ENCODE measurements around the gene GDF9. TPM values are rescaled to one million over a fixed set of nuclear protein-coding genes. Genes with fewer than 3 reads are reported as not detected.
A peak's percentile ranks its signal among the peaks of the same experiment; 100 is the strongest.

The GDF9 gene
- total and polyA plus RNA-seq, 10 of the 15 experiments (the other 5 are each of a cell fraction or from before 2014, with no cell fraction given) = 0.11 to 1.5 (median 0.34) TPM

- TF ChIP-seq, protein P1, sequence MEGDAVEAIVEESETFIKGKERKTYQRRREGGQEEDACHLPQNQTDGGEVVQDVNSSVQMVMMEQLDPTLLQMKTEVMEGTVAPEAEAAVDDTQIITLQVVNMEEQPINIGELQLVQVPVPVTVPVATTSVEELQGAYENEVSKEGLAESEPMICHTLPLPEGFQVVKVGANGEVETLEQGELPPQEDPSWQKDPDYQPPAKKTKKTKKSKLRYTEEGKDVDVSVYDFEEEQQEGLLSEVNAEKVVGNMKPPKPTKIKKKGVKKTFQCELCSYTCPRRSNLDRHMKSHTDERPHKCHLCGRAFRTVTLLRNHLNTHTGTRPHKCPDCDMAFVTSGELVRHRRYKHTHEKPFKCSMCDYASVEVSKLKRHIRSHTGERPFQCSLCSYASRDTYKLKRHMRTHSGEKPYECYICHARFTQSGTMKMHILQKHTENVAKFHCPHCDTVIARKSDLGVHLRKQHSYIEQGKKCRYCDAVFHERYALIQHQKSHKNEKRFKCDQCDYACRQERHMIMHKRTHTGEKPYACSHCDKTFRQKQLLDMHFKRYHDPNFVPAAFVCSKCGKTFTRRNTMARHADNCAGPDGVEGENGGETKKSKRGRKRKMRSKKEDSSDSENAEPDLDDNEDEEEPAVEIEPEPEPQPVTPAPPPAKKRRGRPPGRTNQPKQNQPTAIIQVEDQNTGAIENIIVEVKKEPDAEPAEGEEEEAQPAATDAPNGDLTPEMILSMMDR (IDR thresholded peaks at IDR 0.05 in 2 of 3, conservative IDR thresholded peaks at IDR 0.05 in 1 of 3; ENCODE audit: control insufficient read depth in 2 of 3, extremely low read depth in 1 of 3, insufficient read depth in 1 of 3, low read depth in 3 of 3, low read length in 3 of 3) = 0 out of 6 replicates have a peak, but pooled peaks of 1 of the 3 experiments have one; percentile 3
- TF ChIP-seq TBL1XR1 (IDR thresholded peaks at IDR 0.05; ENCODE audit: low read depth, low read length) = no peak
These were observed 41.0 kb downstream of the GDF9 start (continued) for GRCh38 chr5:132825033-132825833.

- intact Hi-C loops (cut with micrococcal nuclease; ENCODE audit: unreplicated experiment) = loop anchor here (5.0 kb wide), 2 partner anchors 87 to 232 kb away; partner anchors contain the start of gene KIF3A
- H3K27me3 ChIP-seq (replicated peaks in 1 of 2; ENCODE audit: control insufficient read depth in 2 of 2, insufficient read depth in 2 of 2, low read length in 1 of 2) = peaks cover 0 to 2% of the 10 kb centered on the region in 2 experiments; a peak in 3 of 4 replicates
- no peak for TF ChIP-seq ASH2L (IDR thresholded peaks at IDR 0.05; ENCODE audit: borderline replicate concordance, low read depth)
- no peak for TF ChIP-seq CBFB (IDR thresholded peaks at IDR 0.05; ENCODE audit: low read depth)
- TF ChIP-seq, protein P2, sequence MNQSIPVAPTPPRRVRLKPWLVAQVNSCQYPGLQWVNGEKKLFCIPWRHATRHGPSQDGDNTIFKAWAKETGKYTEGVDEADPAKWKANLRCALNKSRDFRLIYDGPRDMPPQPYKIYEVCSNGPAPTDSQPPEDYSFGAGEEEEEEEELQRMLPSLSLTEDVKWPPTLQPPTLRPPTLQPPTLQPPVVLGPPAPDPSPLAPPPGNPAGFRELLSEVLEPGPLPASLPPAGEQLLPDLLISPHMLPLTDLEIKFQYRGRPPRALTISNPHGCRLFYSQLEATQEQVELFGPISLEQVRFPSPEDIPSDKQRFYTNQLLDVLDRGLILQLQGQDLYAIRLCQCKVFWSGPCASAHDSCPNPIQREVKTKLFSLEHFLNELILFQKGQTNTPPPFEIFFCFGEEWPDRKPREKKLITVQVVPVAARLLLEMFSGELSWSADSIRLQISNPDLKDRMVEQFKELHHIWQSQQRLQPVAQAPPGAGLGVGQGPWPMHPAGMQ (IDR thresholded peaks at IDR 0.05; ENCODE audit: borderline replicate concordance) = no peak
- no peak for TF ChIP-seq TCF3 (IDR thresholded peaks at IDR 0.05; ENCODE audit: borderline replicate concordance, insufficient read depth, low read depth, low read length)
- no peak for TF ChIP-seq ZNF592 (IDR thresholded peaks at IDR 0.05)
- TF ChIP-seq YBX1 (IDR thresholded peaks at IDR 0.05) = no peak
- TF ChIP-seq RBBP5 (conservative IDR thresholded peaks at IDR 0.05) = no peak
- TF ChIP-seq RAD51 (IDR thresholded peaks at IDR 0.05) = no peak
- TF ChIP-seq BMI1 (IDR thresholded peaks at IDR 0.05; ENCODE audit: borderline replicate concordance) = no peak
- TF ChIP-seq MEF2B (IDR thresholded peaks at IDR 0.05; ENCODE audit: partially characterized antibody, poor library complexity, severe bottlenecking) = no peak
- no peak for TF ChIP-seq NBN (IDR thresholded peaks at IDR 0.05)
- no peak for TF ChIP-seq NFYA (IDR thresholded peaks at IDR 0.05; ENCODE audit: borderline replicate concordance, low read depth, low read length)
These were observed 41.8 kb downstream of the GDF9 start for GRCh38 chr5:132824426-132824825.

More at GRCh38 chr5:132824426-132824825, 41.8 kb downstream of the GDF9 start:
- Histone ChIP-seq H3K4me3 (no peak overlapping the region), H3K36me3 (ENCODE audit: control insufficient read depth in 2 of 2, insufficient read depth in 2 of 2, low read length in 1 of 2) (no peaks in the 10 kb centered on the region), H3K4me2 (ENCODE audit: control insufficient read depth, insufficient read depth) (no peak overlapping the region), H2AFZ (ENCODE audit: control insufficient read depth, low read depth, low read length) (no peak overlapping the region), H3K9me3 (replicated peaks; ENCODE audit: control insufficient read depth, insufficient read depth, low read length) (no peaks in the 10 kb centered on the region), H3K4me1 (ENCODE audit: control insufficient read depth, insufficient read depth, low read length) (no peaks in the 10 kb centered on the region; the same call in 1 of the 2 replicates), H3K79me2 (ENCODE audit: control insufficient read depth, insufficient read depth, low read length) (no peaks in the 10 kb centered on the region), H4K20me1 (ENCODE audit: control insufficient read depth, insufficient read depth) (no peaks in the 10 kb centered on the region), H3K9ac (ENCODE audit: control insufficient read depth, insufficient read depth, low read length) (no peak overlapping the region), H3K27ac (ENCODE audit: control insufficient read depth, insufficient read depth) (no peak overlapping the region)
- no peak for ATAC-seq
- ChIA-PET SMC1A (ENCODE audit: uncharacterized antibody, unreplicated experiment) (interaction anchor here (1.1 to 10.9 kb wide), 4 partner anchors 70 to 326 kb away, joined by 3 to 129 read pairs (median 6); no protein-coding TSS in a partner anchor), RAD21 (ENCODE audit: unreplicated experiment) (interaction anchor here (1.1 kb wide), 1 partner anchor 71 kb away, joined by 3 read pairs; no protein-coding TSS in a partner anchor), CTCF (interaction anchor here (1.1 to 1.6 kb wide), 3 partner anchors 29 to 319 kb away, joined by 3 to 5 read pairs (median 4); no protein-coding TSS in a partner anchor), POLR2A (interaction anchor here (1.1 kb wide), 1 partner anchor 15 kb away, joined by 3 read pairs; no protein-coding TSS in a partner anchor)
- no TSS peak for BruUV-seq (replicated peaks)
- WGBS (ENCODE audit: insufficient coverage, insufficient replicate concordance, low lambda C conversion rate, missing lambda C conversion rate) = 100% methylated on average over 3 of the region's 3 CpGs
- in situ Hi-C loops (cut with MboI) = loop anchor here (10.0 kb wide), 1 partner anchor 300 kb away; no protein-coding TSS in a partner anchor
- FAIRE-seq = no peak
- DNase-seq (ENCODE audit: low read depth, low spot score) = no peak

Data from GM12878 (cell line).